ENCODE data around the gene PPM1B. TPM values are rescaled to one million over a fixed set of nuclear protein-coding genes. Genes with fewer than 3 reads are reported as not detected.
"Not testable (repeated sequence)": the region's sequence is repeated elsewhere in the genome, so short reads cannot be mapped to it uniquely, and the experiment has no call there.

The PPM1B gene
- total RNA-seq, 4 donors from 2014 or later, result 28.3 to 63.9 (median 37.9) TPM

DNA sequence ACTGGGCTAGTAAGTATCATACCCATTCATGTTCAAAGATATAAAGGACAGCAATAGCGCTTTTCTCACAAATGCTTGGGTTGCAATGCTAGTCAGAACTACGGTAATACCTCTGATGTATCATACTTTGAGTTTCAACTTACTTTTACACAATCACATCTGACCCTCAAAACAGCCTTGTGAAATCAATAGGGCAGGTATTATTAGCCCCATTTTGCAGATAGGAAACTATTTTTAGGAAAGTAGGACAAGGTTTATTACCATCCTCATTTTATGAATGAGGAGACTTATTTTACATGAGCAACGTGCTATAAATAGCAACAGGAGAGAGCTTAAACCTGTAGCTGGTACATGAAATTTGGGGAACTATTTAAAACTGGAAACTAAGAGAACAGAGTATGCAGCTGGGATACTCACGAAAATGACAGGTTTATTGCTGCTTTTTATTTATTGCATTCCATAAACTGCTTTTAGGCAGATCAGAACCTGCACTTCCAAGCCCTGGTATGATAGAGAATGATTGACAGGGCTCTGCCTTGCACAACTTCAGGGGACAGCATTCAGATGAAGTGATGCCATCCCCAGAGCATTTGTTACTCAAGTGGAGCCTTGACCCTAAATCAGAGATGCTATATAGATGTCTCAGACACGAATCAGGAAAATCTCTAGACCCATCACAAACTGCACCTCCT is 42.4 kb upstream of the PPM1B start:
- no peak overlapping the region for H3K4me3 ChIP-seq
- no peak for TF ChIP-seq POLR2AphosphoS5 (IDR thresholded peaks at IDR 0.05)
- no peak for TF ChIP-seq POLR2A (IDR thresholded peaks at IDR 0.05)
- TF ChIP-seq EP300 (IDR thresholded peaks at IDR 0.05), result no peak
- TF ChIP-seq, protein P1, sequence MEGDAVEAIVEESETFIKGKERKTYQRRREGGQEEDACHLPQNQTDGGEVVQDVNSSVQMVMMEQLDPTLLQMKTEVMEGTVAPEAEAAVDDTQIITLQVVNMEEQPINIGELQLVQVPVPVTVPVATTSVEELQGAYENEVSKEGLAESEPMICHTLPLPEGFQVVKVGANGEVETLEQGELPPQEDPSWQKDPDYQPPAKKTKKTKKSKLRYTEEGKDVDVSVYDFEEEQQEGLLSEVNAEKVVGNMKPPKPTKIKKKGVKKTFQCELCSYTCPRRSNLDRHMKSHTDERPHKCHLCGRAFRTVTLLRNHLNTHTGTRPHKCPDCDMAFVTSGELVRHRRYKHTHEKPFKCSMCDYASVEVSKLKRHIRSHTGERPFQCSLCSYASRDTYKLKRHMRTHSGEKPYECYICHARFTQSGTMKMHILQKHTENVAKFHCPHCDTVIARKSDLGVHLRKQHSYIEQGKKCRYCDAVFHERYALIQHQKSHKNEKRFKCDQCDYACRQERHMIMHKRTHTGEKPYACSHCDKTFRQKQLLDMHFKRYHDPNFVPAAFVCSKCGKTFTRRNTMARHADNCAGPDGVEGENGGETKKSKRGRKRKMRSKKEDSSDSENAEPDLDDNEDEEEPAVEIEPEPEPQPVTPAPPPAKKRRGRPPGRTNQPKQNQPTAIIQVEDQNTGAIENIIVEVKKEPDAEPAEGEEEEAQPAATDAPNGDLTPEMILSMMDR (IDR thresholded peaks at IDR 0.05), result no peak
- no peak overlapping the region for H3K27ac ChIP-seq
- H3K4me1 ChIP-seq, result no peaks in the 10 kb centered on the region
- no peaks in the 10 kb centered on the region for H3K27me3 ChIP-seq
- 43% methylated on average over 5 of the region's 5 CpGs for WGBS
- H3K36me3 ChIP-seq, result no peaks in the 10 kb centered on the region
- no peaks in the 10 kb centered on the region for H3K9me3 ChIP-seq
- no peak for DNase-seq (ENCODE audit: low spot score in 2 of 2)

DNA sequence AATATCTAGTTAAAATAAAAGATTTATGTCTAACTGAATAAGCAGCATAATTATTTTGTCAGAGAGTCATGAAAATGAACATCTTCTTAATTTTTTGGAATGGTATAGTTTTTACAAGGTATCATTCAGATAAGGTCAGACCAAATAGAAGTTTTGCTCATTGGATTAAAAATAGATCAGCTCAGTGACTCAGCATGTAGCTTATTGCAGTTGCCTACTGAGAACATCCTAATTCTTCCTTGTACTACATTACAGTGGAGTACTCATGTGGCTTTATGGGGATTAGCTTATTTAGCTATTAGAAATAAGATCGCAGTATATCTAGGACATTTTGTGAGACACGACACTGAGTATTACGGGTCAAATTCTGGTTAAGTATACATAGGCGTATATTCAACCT is 38.2 kb upstream of the PPM1B start:
- WGBS, result 86% methylated on average over 4 of the region's 4 CpGs
- Histone ChIP-seq H3K9me3 (no peaks in the 10 kb centered on the region), H3K4me1 (no peaks in the 10 kb centered on the region), H3K27me3 (no peaks in the 10 kb centered on the region), H3K27ac (no peak overlapping the region), H3K36me3 (no peaks in the 10 kb centered on the region), H3K4me3 (no peak overlapping the region)
- TF ChIP-seq EP300 (IDR thresholded peaks at IDR 0.05) (no peak), POLR2A (IDR thresholded peaks at IDR 0.05) (no peak), POLR2AphosphoS5 (IDR thresholded peaks at IDR 0.05) (no peak)
- TF ChIP-seq, protein P1 (IDR thresholded peaks at IDR 0.05), result no peak
- DNase-seq (ENCODE audit: low spot score in 2 of 2), result no peak

DNA sequence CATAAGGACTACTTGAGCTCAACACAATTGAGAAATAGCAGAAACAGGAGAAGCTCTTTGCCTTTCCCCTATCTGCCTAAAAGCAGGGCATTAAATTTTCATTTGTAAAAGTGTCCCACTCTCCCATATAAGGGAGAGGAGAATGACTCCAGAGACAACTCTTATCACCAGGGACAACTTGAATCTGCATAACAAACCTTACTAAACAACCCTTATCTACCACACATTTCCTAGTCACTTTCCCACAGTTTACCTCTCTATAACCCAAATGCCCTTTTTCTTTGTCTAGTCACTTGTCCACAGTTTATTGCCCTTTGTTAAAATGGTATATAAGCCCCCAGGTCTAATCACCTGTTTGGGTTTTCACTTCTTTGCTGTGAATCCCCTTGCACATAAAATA is 37.5 kb upstream of the PPM1B start:
- DNase-seq (ENCODE audit: low spot score in 2 of 2), result no peak
- Histone ChIP-seq H3K36me3 (no peaks in the 10 kb centered on the region), H3K4me1 (no peaks in the 10 kb centered on the region), H3K9me3 (no peaks in the 10 kb centered on the region), H3K27me3 (no peaks in the 10 kb centered on the region), H3K4me3 (no peak overlapping the region), H3K27ac (no peak overlapping the region)
- no peak for TF ChIP-seq POLR2AphosphoS5 (IDR thresholded peaks at IDR 0.05)
- TF ChIP-seq POLR2A (IDR thresholded peaks at IDR 0.05), result no peak

DNA sequence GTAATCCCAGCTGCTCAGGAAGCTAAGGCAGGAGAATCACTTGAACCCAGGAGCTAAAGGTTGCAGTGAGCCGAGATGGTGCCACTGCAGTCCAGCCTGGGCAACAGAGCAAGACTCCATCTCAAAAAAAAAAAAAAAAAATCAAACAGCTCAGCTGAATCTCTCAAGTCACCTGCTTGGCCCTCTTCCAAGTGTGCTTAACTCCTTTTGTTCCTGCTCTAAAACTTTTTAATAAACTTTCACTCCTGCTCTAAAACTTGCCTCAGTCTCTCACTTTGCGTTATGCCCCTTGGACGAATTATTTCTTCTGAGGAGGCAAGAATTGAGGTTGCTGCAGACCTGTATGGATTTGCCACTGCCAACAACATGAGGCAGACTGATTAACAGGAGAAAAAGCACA is 35.1 kb upstream of the PPM1B start:
- H3K4me3 ChIP-seq; H3K27ac ChIP-seq; H3K4me1 ChIP-seq; H3K27me3 ChIP-seq; H3K36me3 ChIP-seq; H3K9me3 ChIP-seq; DNase-seq (ENCODE audit: low spot score in 2 of 2): not testable (repeated sequence)
- 94% methylated on average over 3 of the region's 3 CpGs for WGBS

DNA sequence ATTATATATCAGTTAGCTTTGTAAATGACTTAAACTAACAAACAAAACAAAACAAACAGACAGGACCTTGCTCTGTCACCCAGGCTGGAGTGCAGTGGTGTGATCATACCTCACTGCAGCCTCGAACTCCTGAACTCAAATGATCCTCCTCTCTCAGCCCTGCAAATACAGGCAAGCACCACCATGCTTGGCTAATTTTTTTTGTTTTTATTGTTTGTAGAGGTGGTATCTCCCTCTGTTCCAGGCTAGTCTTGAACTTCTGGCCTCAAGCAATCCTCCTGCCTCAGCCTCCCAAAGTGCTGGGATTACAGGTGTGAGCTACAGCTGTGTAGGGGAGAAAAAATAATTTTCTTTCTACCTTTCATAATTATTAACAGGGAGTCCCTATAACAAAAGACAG is 33.8 kb upstream of the PPM1B start:
- Histone ChIP-seq H3K9me3 (no peaks in the 10 kb centered on the region), H3K36me3 (no peaks in the 10 kb centered on the region), H3K4me3 (no peak overlapping the region), H3K4me1 (no peaks in the 10 kb centered on the region), H3K27me3 (no peaks in the 10 kb centered on the region), H3K27ac (no peak overlapping the region)
- TF ChIP-seq POLR2AphosphoS5 (IDR thresholded peaks at IDR 0.05) (no peak), EP300 (IDR thresholded peaks at IDR 0.05) (no peak)
- TF ChIP-seq, protein P1 (IDR thresholded peaks at IDR 0.05), result no peak
- WGBS, result 95% methylated on average over 1 of the region's 1 CpG
- DNase-seq (ENCODE audit: low spot score in 2 of 2), result no peak

DNA sequence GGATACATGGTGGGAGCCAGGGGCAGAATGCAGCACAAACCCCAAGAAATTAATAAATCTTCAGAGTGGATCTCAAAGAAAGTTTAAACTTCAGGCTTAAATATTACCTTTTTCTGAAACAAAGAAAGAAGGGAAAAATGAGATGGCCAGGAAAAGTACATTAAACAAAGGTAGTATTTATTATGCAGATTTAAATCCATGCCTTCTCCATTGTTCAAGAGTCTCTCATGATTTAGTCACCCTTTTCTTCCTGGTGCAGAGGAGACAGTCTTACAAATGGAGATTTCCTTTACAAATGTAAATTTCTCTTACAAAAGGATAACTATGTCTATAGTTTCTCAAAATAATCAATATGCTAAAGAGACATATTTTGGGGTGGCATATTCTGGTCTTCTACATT is 33.4 kb upstream of the PPM1B start:
- H3K4me1 ChIP-seq, result no peaks in the 10 kb centered on the region
- no peaks in the 10 kb centered on the region for H3K36me3 ChIP-seq
- H3K27ac ChIP-seq, result no peak overlapping the region
- DNase-seq (ENCODE audit: low spot score in 2 of 2), result no peak
- TF ChIP-seq, protein P1 (IDR thresholded peaks at IDR 0.05), result no peak
- TF ChIP-seq POLR2AphosphoS5 (IDR thresholded peaks at IDR 0.05) (no peak), POLR2A (IDR thresholded peaks at IDR 0.05) (no peak), EP300 (IDR thresholded peaks at IDR 0.05) (no peak)
- no peak overlapping the region for H3K4me3 ChIP-seq
- no peaks in the 10 kb centered on the region for H3K9me3 ChIP-seq
- H3K27me3 ChIP-seq, result no peaks in the 10 kb centered on the region
